C4-2B (cell line): ENCODE results near the gene SUGP2.

Experiments
- ZFX ChIP-seq: fragments of 450-650 bp; IDR thresholded peaks from 2 replicates; pipeline ENCODE4 v1.6.1; 2017
- TF ChIP-seq, protein P1 (sequence below): fragments of 450-650 bp; conservative IDR thresholded peaks from 2 replicates; pipeline ENCODE4 v1.5.1; 2017; ENCODE audit warnings: mild to moderate bottlenecking

DNA sequence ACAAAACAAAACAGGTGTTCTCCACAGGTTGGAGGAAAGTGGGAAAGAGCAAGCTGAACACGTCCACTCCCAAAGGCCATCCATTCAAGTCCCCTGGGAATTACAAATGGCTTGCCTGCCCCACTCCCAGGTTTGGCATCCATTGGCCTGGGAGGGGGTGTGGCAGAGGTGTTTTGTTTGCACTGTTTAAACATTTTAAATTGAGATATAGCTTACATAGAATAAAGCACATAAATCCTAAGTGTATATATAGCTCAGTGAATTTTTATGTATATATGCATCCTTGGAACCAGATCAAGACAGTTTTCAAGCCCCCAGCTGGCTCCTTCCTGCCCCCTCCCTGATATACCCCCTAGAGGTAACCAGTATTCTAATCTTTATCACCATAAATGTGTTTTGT, 43.2 kb upstream of the SUGP2 start:
- TF ChIP-seq, protein P1, sequence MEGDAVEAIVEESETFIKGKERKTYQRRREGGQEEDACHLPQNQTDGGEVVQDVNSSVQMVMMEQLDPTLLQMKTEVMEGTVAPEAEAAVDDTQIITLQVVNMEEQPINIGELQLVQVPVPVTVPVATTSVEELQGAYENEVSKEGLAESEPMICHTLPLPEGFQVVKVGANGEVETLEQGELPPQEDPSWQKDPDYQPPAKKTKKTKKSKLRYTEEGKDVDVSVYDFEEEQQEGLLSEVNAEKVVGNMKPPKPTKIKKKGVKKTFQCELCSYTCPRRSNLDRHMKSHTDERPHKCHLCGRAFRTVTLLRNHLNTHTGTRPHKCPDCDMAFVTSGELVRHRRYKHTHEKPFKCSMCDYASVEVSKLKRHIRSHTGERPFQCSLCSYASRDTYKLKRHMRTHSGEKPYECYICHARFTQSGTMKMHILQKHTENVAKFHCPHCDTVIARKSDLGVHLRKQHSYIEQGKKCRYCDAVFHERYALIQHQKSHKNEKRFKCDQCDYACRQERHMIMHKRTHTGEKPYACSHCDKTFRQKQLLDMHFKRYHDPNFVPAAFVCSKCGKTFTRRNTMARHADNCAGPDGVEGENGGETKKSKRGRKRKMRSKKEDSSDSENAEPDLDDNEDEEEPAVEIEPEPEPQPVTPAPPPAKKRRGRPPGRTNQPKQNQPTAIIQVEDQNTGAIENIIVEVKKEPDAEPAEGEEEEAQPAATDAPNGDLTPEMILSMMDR = no peak
- no peak for TF ChIP-seq ZFX
